ENCODE results near the gene MYZAP. TPM values are rescaled to one million over a fixed set of nuclear protein-coding genes. Genes with fewer than 3 reads are reported as not detected.
A peak's percentile ranks its signal among the peaks of the same experiment; 100 is the strongest.

Gene MYZAP
- total and polyA plus RNA-seq, 9 of the 15 experiments (the other 6 are each of a cell fraction or from before 2014, with no cell fraction given): 0.03 TPM; not detected in 8

DNA sequence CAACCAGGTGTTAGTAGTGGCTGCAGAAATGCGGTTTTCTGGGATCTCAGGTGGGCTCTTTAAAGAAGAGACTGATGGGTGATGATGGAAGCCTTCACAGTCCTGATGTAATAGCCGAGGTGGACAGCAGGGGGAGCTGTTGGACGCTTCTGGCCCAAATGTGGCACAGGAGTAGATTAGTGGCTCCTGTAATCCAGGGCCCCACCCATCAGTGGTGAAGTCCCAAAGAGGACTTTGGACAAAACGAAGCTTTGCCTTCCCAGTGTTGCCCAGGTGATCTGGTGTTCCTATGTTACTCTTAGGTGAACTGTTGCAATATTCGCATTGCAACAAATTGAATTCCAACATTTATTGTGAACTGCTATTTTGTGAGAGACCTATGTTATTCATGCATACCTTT lies 31.8 kb upstream of the MYZAP start (continued):
- TF ChIP-seq, protein P1, sequence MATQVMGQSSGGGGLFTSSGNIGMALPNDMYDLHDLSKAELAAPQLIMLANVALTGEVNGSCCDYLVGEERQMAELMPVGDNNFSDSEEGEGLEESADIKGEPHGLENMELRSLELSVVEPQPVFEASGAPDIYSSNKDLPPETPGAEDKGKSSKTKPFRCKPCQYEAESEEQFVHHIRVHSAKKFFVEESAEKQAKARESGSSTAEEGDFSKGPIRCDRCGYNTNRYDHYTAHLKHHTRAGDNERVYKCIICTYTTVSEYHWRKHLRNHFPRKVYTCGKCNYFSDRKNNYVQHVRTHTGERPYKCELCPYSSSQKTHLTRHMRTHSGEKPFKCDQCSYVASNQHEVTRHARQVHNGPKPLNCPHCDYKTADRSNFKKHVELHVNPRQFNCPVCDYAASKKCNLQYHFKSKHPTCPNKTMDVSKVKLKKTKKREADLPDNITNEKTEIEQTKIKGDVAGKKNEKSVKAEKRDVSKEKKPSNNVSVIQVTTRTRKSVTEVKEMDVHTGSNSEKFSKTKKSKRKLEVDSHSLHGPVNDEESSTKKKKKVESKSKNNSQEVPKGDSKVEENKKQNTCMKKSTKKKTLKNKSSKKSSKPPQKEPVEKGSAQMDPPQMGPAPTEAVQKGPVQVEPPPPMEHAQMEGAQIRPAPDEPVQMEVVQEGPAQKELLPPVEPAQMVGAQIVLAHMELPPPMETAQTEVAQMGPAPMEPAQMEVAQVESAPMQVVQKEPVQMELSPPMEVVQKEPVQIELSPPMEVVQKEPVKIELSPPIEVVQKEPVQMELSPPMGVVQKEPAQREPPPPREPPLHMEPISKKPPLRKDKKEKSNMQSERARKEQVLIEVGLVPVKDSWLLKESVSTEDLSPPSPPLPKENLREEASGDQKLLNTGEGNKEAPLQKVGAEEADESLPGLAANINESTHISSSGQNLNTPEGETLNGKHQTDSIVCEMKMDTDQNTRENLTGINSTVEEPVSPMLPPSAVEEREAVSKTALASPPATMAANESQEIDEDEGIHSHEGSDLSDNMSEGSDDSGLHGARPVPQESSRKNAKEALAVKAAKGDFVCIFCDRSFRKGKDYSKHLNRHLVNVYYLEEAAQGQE (IDR thresholded peaks at IDR 0.05; ENCODE audit: borderline replicate concordance): peak; percentile 40; the same call in 1 of the 2 replicates
- TF ChIP-seq, protein P1 (CRISPR knock-in tag; IDR thresholded peaks at IDR 0.05; ENCODE audit: low read depth): no peak
- TF ChIP-seq XRCC3 (IDR thresholded peaks at IDR 0.05): no peak
- no peak for TF ChIP-seq PHF8 (IDR thresholded peaks at IDR 0.05; ENCODE audit: borderline replicate concordance, low read length)
- no peak for TF ChIP-seq POLR2H (tag; IDR thresholded peaks at IDR 0.05; ENCODE audit: low read depth)
- TF ChIP-seq ZNF707 (CRISPR knock-in tag; conservative IDR thresholded peaks at IDR 0.05): no peak
- no peak for TF ChIP-seq HDAC1 (IDR thresholded peaks at IDR 0.05)
- TF ChIP-seq, protein P2, sequence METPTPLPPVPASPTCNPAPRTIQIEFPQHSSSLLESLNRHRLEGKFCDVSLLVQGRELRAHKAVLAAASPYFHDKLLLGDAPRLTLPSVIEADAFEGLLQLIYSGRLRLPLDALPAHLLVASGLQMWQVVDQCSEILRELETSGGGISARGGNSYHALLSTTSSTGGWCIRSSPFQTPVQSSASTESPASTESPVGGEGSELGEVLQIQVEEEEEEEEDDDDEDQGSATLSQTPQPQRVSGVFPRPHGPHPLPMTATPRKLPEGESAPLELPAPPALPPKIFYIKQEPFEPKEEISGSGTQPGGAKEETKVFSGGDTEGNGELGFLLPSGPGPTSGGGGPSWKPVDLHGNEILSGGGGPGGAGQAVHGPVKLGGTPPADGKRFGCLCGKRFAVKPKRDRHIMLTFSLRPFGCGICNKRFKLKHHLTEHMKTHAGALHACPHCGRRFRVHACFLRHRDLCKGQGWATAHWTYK (CRISPR knock-in tag; IDR thresholded peaks at IDR 0.05): peak; percentile 47; the same call in 1 of the 2 replicates
- TF ChIP-seq, protein P3, sequence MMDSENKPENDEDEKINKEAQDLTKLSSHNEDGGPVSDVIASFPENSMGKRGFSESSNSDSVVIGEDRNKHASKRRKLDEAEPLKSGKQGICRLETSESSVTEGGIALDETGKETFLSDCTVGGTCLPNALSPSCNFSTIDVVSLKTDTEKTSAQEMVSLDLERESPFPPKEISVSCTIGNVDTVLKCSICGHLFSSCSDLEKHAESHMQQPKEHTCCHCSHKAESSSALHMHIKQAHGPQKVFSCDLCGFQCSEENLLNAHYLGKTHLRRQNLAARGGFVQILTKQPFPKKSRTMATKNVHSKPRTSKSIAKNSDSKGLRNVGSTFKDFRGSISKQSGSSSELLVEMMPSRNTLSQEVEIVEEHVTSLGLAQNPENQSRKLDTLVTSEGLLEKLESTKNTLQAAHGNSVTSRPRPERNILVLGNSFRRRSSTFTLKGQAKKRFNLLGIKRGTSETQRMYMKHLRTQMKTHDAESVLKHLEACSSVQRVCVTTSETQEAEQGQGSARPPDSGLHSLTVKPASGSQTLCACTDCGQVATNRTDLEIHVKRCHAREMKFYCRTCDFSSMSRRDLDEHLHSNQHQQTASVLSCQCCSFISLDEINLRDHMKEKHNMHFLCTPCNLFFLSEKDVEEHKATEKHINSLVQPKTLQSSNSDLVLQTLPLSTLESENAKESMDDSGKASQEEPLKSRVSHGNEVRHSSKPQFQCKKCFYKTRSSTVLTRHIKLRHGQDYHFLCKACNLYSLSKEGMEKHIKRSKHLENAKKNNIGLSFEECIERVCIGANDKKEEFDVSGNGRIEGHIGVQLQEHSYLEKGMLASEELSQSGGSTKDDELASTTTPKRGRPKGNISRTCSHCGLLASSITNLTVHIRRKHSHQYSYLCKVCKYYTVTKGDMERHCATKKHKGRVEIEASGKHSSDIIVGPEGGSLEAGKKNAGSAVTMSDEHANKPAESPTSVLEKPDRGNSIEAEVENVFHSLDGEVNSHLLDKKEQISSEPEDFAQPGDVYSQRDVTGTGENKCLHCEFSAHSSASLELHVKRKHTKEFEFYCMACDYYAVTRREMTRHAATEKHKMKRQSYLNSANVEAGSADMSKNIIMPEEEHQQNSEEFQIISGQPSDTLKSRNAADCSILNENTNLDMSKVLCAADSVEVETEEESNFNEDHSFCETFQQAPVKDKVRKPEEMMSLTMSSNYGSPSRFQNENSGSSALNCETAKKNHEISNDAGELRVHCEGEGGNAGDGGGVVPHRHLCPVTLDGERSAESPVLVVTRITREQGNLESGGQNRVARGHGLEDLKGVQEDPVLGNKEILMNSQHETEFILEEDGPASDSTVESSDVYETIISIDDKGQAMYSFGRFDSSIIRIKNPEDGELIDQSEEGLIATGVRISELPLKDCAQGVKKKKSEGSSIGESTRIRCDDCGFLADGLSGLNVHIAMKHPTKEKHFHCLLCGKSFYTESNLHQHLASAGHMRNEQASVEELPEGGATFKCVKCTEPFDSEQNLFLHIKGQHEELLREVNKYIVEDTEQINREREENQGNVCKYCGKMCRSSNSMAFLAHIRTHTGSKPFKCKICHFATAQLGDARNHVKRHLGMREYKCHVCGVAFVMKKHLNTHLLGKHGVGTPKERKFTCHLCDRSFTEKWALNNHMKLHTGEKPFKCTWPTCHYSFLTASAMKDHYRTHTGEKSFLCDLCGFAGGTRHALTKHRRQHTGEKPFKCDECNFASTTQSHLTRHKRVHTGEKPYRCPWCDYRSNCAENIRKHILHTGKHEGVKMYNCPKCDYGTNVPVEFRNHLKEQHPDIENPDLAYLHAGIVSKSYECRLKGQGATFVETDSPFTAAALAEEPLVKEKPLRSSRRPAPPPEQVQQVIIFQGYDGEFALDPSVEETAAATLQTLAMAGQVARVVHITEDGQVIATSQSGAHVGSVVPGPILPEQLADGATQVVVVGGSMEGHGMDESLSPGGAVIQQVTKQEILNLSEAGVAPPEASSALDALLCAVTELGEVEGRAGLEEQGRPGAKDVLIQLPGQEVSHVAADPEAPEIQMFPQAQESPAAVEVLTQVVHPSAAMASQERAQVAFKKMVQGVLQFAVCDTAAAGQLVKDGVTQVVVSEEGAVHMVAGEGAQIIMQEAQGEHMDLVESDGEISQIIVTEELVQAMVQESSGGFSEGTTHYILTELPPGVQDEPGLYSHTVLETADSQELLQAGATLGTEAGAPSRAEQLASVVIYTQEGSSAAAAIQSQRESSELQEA (IDR thresholded peaks at IDR 0.05; ENCODE audit: low read depth): no peak
- TF ChIP-seq TEAD2 (tag; IDR thresholded peaks at IDR 0.05): no peak
- no peak for TF ChIP-seq SREBF2 (CRISPR knock-in tag; IDR thresholded peaks at IDR 0.05)
